Fibroblast of lung (primary cell): ENCODE data around the gene PRKX. TPM values are rescaled to one million over a fixed set of nuclear protein-coding genes. Genes with fewer than 3 reads are reported as not detected.
"Not testable (repeated sequence)": the region's sequence is repeated elsewhere in the genome, so short reads cannot be mapped to it uniquely, and the experiment has no call there.

Experiments
- DNase-seq, 2 donors: peaks; one replicate each; pipeline versions ENCODE4 v3.0.0 to v3.0.0-alpha.2; 2010; ENCODE audit warnings: low read depth in 2 of 2
- H2AFZ ChIP-seq: 2 replicates; pipeline ENCODE4 v1.5.1; 2012; ENCODE audit warnings: low read length, control low read depth, inconsistent platforms
- H3K27ac ChIP-seq: 2 replicates; pipeline ENCODE4 v1.5.1; 2011; ENCODE audit warnings: low read length, control low read depth; ENCODE audit not compliant: insufficient read depth
- H3K27me3 ChIP-seq: 2 replicates; pipeline ENCODE4 v1.5.1; 2011; ENCODE audit warnings: mild to moderate bottlenecking, low read length; ENCODE audit not compliant: control insufficient read depth, insufficient read depth
- H3K36me3 ChIP-seq: 2 replicates; pipeline ENCODE4 v1.5.1; 2011; ENCODE audit warnings: low read length; ENCODE audit not compliant: control insufficient read depth, insufficient read depth
- H3K4me1 ChIP-seq: 2 replicates; pipeline ENCODE4 v1.5.1; 2011; ENCODE audit warnings: low read length; ENCODE audit not compliant: control insufficient read depth, insufficient read depth; ENCODE audit errors: extremely low read depth
- H3K4me2 ChIP-seq: 2 replicates; pipeline ENCODE4 v1.5.1; 2011; ENCODE audit warnings: low read length, control low read depth; ENCODE audit not compliant: insufficient read depth; ENCODE audit errors: extremely low read depth
- H3K4me3 ChIP-seq, 4 experiments: fragments of 200-600 bp in 1 of 4; sonication (generic) in 1 of 4; replicated peaks in 1 of 4; 2 replicates each; pipeline ENCODE4 v1.5.1; 2011 to 2016; ENCODE audit warnings: low read length in 4 of 4, low read depth in 3 of 4, mild to moderate bottlenecking in 3 of 4, control low read depth in 2 of 4, inconsistent platforms in 1 of 4, mixed read lengths in 1 of 4; ENCODE audit not compliant: insufficient read depth in 1 of 4; ENCODE audit errors: control extremely low read depth in 1 of 4
- H3K79me2 ChIP-seq: 2 replicates; pipeline ENCODE4 v1.5.1; 2012; ENCODE audit warnings: mild to moderate bottlenecking, low read length, inconsistent platforms; ENCODE audit not compliant: control insufficient read depth, insufficient read depth
- H3K9ac ChIP-seq: 2 replicates; pipeline ENCODE4 v1.5.1; 2011; ENCODE audit warnings: mild to moderate bottlenecking, low read length, control low read depth; ENCODE audit not compliant: insufficient read depth
- H3K9me3 ChIP-seq: 2 replicates; pipeline ENCODE4 v1.5.1; 2012; ENCODE audit warnings: low read depth, low read length; ENCODE audit not compliant: control insufficient read depth, insufficient read depth
- H4K20me1 ChIP-seq: 2 replicates; pipeline ENCODE4 v1.5.1; 2011; ENCODE audit warnings: low read length; ENCODE audit not compliant: control insufficient read depth, insufficient read depth; ENCODE audit errors: extremely low read depth
- EZH2 ChIP-seq: IDR thresholded peaks from 2 replicates; pipeline ENCODE4 v1.5.1; 2012; ENCODE audit warnings: low read length, control low read depth, mild to moderate bottlenecking; ENCODE audit errors: missing control alignments
- polyA plus RNA-seq, 2 donors: library from polyadenylated mRNA; depleted of rRNA in 1 of 2; stranded (reverse) in 1 of 2; unstranded in 1 of 2; fragments of >200 nt; gene quantifications; 2 replicates each; pipeline ENCODE4 v1.2.1, GENCODE V29; 2011 to 2012; ENCODE audit warnings: missing spikeins in 1 of 2
- total RNA-seq: library from RNA; depleted of rRNA; stranded (reverse); fragments of >200 nt; gene quantifications from 2 replicates; pipeline ENCODE4 v1.2.1, GENCODE V29; 2014
- TF ChIP-seq, protein P1 (sequence below), 2 donors: IDR thresholded peaks in 1 of 2; conservative IDR thresholded peaks in 1 of 2; 1 replicate in 1 of 2; 2 replicates in 1 of 2; pipeline ENCODE4 v1.5.1; 2011 to 2012; ENCODE audit warnings: low read length in 2 of 2, control low read depth in 1 of 2, inconsistent platforms in 1 of 2, low read depth in 1 of 2, mild to moderate bottlenecking in 1 of 2

PRKX gene
- total and polyA plus RNA-seq, 2 donors (not counting 1 experiment from before 2014, with no cell fraction given), result 11.3 to 19.3 TPM

DNA sequence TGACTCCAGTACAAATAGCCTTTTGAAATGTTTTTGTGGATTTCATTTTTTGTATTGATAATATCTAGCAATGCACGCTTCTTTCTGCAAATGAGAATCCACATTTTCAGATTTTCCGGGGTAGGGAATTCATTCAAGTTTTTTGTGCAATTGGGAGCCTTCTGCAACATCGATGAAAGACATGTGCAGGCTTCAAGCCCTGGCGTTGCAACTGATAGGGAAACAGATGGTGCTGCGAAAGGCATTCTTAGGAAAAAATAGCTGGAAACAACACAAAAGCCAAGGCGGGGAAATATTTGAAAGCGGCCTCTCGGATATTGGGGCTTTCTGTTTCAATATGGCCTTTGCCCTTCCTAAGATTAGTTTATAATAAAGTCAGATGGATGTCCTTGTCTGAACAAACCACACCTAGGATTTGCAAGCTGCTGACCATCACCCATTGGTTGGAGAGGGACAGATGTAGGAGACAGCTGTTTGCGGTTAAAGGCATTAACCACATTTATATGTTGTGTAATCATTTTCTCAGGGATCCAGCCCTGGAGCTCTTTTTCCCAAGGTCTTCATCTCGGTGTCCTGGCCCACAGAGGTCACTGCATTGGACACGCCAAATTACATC lies 136.5 kb downstream of the PRKX start:
- Histone ChIP-seq H2AFZ (no peak overlapping the region), H3K9me3 (no peaks in the 10 kb centered on the region), H3K4me3 (no peak overlapping the region), H3K27me3 (no peaks in the 10 kb centered on the region), H3K27ac (no peak overlapping the region), H3K36me3 (no peaks in the 10 kb centered on the region), H3K79me2 (no peaks in the 10 kb centered on the region), H4K20me1 (no peaks in the 10 kb centered on the region), H3K4me2 (no peak overlapping the region), H3K4me1 (no peaks in the 10 kb centered on the region), H3K9ac (no peak overlapping the region)
- no peak for TF ChIP-seq EZH2
- TF ChIP-seq, protein P1, sequence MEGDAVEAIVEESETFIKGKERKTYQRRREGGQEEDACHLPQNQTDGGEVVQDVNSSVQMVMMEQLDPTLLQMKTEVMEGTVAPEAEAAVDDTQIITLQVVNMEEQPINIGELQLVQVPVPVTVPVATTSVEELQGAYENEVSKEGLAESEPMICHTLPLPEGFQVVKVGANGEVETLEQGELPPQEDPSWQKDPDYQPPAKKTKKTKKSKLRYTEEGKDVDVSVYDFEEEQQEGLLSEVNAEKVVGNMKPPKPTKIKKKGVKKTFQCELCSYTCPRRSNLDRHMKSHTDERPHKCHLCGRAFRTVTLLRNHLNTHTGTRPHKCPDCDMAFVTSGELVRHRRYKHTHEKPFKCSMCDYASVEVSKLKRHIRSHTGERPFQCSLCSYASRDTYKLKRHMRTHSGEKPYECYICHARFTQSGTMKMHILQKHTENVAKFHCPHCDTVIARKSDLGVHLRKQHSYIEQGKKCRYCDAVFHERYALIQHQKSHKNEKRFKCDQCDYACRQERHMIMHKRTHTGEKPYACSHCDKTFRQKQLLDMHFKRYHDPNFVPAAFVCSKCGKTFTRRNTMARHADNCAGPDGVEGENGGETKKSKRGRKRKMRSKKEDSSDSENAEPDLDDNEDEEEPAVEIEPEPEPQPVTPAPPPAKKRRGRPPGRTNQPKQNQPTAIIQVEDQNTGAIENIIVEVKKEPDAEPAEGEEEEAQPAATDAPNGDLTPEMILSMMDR (conservative IDR thresholded peaks at IDR 0.05 in 1 of 2, IDR thresholded peaks at IDR 0.05 in 1 of 2; ENCODE audit: low read depth in 1 of 2, low read length in 2 of 2), result no peak
- peak in 1 of 2 donors; percentile 93 for DNase-seq

GRCh38 chrX:3567686-3568085 lies 145.8 kb downstream of the PRKX start:
- no peaks in the 10 kb centered on the region for H3K79me2 ChIP-seq
- no peak overlapping the region for H3K4me3 ChIP-seq
- no peaks in the 10 kb centered on the region for H3K27me3 ChIP-seq
- DNase-seq, result peak in 1 of 2 donors; percentile 34
- H4K20me1 ChIP-seq, result no peaks in the 10 kb centered on the region
- no peaks in the 10 kb centered on the region for H3K4me1 ChIP-seq
- TF ChIP-seq EZH2, result no peak
- TF ChIP-seq, protein P1 (conservative IDR thresholded peaks at IDR 0.05 in 1 of 2, IDR thresholded peaks at IDR 0.05 in 1 of 2; ENCODE audit: low read depth in 1 of 2, low read length in 2 of 2), result no peak
- H3K9ac ChIP-seq, result no peak overlapping the region
- no peaks in the 10 kb centered on the region for H3K9me3 ChIP-seq
- no peak overlapping the region for H3K4me2 ChIP-seq
- no peak overlapping the region for H2AFZ ChIP-seq
- no peak overlapping the region for H3K27ac ChIP-seq
- H3K36me3 ChIP-seq, result no peaks in the 10 kb centered on the region

DNA sequence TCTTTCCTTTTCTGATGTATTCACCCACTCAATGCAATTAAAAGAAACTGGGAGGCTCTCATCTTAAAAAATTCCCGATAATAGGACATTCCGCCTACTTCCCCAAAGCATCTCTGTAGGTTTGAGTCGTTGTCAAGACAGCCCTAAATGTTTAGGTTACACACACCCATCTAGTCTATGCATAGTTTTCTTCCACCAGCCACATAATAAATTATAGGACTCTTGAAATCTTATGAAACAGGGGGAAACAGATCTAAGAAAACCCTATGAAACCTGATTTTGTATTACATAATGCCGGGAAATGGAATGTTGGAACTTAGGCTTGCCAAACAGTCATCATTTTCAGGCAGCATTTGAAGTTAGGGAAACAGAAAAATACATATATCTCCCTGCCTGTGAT lies 150.0 kb downstream of the PRKX start:
- no peaks in the 10 kb centered on the region for H3K27me3 ChIP-seq
- H3K4me3 ChIP-seq, result no peak overlapping the region
- H4K20me1 ChIP-seq, result no peaks in the 10 kb centered on the region
- no peaks in the 10 kb centered on the region for H3K9me3 ChIP-seq
- no peaks in the 10 kb centered on the region for H3K4me1 ChIP-seq
- DNase-seq, result no peak
- no peak overlapping the region for H2AFZ ChIP-seq
- no peak overlapping the region for H3K4me2 ChIP-seq
- H3K9ac ChIP-seq, result no peak overlapping the region
- H3K36me3 ChIP-seq, result no peaks in the 10 kb centered on the region
- TF ChIP-seq, protein P1 (conservative IDR thresholded peaks at IDR 0.05 in 1 of 2, IDR thresholded peaks at IDR 0.05 in 1 of 2; ENCODE audit: low read depth in 1 of 2, low read length in 2 of 2), result no peak
- TF ChIP-seq EZH2, result no peak
- no peak overlapping the region for H3K27ac ChIP-seq
- H3K79me2 ChIP-seq, result no peaks in the 10 kb centered on the region

GRCh38 chrX:3560010-3560409 lies 153.4 kb downstream of the PRKX start:
- DNase-seq, H3K27me3 ChIP-seq, H3K4me1 ChIP-seq, H3K9me3 ChIP-seq, H4K20me1 ChIP-seq, H3K36me3 ChIP-seq, H3K27ac ChIP-seq, H3K4me2 ChIP-seq, H2AFZ ChIP-seq, H3K79me2 ChIP-seq, H3K4me3 ChIP-seq, H3K9ac ChIP-seq: not testable (repeated sequence)
